GM19397 (cell line): ENCODE measurements around the gene INO80E.

Experiments
- ATAC-seq: cut with Tn5 transposase; IDR thresholded peaks from one replicate; pipeline ENCODE4 v1.9.1; 2021; ENCODE audit warnings: mild to moderate bottlenecking, moderate library complexity; ENCODE audit not compliant: unreplicated experiment

INO80E gene

DNA sequence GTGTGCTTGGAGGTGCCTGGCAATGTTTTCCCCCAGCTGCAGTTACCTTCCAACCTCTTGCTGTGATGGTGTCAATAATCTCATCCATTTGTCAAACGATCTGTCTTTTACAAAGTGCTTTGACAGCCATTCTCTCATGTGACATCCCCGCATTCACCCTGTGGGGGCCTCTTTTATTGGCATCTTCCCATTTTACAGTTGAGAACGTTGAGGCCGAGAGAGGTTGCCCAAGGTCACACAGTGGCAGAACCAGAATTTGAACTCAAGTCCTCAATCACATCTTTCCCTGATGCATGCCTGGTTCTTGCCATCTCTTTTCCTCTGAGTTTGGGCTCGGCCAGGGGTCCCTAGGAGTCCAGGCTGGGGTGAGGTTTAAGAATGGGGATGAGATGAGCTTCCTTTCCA, 20.9 kb upstream of the INO80E start:
- ATAC-seq = no peak

DNA sequence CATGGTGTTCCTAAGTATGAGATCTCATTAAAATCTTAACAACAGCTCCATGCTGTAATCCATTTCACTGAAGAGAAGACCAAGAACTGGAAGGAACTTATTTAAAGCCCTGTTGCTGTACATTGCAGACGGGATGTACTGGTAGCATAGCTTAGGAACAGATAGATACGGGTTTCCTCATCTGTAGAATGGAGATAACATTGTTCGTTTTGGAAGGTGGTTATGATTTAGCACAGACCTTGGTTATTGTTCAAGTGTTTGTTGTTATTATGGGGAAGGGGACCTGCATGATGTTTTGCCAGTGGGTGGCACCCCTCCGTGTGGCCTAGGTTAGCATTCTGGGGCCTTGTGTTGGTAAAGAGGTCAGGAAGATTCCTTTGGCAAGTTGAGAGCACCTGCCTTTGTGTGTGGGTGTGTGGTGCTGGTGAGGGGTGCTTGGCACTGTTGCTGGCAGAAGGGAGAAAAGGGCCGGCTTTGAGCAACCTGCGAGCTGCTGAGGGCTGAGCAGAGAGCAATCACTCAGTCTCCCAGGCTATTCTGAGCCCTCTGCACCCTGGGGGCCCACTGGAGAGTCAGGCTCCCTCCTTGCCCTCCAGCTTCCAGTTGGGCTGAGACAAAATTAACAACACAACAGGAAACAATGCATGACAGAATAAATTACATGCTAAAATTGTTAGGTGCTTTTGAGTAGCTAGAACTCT, 20.1 kb upstream of the INO80E start:
- ATAC-seq = no peak

DNA sequence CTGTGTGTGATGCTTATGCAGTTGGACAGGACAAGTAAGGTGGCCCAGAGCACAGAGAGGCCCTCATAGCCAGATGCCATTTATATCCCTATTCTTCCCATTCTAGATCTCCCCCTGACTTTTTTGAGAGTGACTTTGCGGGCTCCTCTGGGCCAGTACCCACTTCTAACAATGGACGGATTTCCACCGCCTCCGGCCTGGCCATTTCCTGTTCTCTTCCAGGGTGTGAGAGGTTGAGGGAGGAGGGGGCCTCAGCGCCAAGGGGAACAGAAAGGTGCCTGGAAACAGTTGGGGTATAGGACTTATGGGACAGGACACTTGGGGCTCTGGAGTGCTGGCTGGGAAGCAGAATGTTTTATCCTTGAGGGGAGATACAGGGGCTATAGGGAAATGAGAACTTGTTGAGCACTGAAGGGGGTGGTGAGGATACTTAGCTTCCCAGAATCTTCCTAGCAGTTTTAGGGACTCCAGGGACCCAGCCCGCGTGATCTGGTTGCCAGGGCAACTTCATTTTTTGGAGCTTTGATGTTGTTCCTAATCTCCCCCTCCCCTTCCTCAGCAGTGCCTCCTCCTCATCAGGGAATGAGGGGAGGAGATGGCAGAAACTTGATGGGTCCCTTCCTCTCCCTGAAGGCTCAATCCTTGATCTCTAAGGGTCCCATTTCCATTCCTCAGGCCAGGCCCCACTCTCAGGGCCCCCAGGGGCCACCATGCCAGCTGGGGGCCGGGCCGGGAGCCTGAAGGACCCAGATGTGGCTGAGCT, 18.8 kb upstream of the INO80E start:
- no peak for ATAC-seq

DNA sequence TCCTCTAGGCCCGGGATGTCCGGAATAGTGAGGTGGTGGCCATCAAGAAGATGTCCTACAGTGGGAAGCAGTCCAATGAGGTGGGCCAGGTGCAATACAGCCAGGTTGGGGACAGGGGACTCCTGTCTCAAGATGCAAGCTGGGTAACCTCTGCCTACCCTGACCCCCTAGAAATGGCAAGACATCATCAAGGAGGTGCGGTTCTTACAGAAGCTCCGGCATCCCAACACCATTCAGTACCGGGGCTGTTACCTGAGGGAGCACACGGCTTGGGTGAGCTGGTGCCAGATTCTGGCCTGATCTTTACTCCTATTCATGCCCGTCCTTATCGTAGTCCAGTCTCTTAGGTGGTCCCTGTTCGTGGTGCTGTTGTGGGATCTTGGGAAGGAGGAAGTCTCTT, 18.0 kb upstream of the INO80E start:
- ATAC-seq = no peak

DNA sequence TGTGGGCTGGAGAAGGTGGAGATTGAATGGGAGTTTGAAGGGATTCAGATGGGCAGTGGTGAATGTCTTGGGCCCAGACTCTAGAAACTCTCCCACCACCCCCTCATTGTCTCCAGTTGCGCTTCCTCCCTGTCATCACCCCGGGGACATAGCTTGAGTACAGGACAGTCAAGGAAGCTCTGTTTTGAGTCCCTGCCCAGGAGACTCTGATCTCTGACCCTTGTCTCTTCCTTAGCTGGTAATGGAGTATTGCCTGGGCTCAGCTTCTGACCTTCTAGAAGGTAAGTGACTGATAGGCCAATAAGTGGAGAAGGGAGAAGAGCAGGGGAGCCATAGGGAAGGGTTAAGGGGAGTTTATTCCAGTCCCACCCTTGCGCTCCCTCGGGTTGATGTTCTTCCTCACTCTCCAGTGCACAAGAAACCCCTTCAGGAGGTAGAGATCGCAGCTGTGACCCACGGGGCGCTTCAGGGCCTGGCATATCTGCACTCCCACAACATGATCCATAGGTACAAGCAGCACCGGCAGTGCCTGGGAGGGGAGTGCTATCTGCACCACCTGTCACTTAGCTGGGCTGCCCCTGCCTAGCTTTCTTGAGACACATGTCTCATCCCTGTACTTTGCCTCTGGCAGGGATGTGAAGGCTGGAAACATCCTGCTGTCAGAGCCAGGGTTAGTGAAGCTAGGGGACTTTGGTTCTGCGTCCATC, 17.3 kb upstream of the INO80E start:
- ATAC-seq = no peak

DNA sequence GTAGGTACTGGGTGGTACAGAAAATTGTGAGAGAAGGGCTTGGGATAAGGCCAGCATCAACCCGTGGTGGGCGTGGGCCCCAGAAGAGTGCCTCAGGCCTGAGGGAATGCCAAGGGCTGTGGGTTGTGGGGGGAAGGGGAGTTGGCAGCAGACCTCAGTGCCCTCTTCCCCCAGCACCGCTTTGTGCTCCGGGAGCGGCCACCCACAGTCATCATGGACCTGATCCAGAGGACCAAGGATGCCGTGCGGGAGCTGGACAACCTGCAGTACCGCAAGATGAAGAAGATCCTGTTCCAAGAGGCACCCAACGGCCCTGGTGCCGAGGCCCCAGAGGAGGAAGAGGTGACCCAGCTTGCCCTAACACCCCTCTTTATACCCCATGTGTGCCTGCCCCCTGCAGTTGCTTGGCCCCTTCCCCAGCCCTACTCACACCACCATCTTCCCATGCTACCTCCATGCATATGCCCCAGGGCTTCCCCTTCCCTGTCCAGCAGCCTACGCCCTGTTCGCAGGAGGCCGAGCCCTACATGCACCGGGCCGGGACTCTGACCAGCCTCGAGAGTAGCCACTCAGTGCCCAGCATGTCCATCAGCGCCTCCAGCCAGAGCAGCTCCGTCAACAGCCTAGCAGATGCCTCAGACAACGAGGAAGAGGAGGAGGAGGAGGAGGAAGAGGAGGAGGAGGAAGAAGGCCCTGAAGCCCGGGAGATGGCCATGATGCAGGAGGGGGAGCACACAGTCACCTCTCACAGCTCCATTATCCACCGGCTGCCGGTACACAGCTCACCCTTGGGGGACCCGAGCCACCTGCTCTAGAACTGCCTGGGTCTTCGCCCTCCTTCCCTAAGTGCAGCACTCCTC, 13.3 kb upstream of the INO80E start:
- ATAC-seq = no peak

DNA sequence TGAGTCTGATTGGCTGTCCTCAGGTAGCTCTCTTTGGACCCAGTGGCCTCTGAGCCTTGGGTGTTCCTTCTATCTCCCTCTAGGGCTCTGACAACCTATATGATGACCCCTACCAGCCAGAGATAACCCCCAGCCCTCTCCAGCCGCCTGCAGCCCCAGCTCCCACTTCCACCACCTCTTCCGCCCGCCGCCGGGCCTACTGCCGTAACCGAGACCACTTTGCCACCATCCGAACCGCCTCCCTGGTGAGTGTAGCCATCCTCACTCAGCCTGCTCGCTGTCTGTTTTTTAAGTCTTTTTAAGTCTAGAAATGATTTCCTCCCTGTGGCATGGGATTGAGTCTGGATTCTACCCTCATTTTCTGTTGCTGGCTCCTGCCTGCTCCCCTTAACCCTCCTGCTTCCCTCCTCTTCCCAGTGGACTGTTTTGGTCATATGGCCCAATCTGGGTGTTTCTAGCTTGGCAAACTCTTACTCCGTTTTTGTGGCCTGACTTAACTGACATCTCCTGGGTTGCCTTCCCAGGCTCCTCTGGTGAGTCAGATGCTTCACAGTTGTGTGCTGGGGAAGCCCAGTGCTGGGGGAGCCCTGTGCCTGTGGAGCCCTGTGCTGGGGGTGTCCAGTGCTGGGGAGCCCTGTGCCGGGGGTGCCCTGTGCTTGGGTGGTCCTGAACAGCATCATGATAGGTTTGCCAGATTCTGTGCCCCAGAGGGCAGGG, 12.5 kb upstream of the INO80E start:
- ATAC-seq = no peak

DNA sequence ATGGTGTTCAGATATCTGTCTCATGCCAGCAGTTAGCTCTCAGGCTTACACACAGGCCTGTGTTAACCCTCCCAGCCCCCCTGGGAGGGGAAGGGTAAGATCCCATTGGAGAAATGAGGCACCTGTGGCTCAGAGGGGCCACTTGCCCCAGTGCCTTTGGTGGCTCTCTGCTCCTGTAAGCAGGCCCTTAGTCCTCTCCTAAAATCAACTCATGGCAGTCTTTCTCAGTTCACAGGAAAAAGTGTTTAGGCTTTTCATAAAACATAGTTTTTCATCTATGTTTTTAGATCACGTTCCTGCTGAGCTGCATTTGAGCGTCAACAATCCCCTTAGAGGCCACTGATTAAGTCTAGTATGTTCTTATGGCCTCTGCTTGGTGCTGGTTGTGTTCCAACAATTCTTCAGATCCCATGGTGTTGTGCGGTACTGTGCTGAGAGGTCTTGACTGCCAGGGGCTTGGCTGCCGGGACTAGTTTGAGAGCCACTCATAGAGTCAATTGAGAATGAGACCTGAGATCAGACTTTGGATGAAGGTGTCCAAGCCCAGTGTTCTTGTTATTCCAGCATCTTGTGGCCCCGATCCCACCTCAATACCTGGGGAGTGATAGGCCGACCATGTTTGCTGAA, 11.8 kb upstream of the INO80E start:
- no peak for ATAC-seq

DNA sequence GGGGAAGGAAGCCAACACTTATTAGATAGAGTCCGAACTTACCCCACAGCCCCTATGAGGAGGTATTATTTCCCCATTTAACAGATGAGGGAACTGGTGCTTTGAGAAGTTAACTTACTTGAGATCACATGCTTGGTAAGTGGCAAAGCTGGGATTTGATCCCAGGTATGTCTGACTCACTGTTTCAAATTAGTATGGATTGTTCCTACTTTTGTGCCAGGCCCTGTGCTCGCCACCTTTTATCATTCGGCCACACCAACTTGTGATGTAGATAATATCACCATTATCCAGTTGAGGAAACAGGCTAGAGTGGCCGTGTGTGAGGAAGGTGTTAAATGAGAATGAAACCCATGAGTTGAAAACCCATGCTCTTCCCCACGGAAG, 11.3 kb upstream of the INO80E start:
- ATAC-seq = no peak

DNA sequence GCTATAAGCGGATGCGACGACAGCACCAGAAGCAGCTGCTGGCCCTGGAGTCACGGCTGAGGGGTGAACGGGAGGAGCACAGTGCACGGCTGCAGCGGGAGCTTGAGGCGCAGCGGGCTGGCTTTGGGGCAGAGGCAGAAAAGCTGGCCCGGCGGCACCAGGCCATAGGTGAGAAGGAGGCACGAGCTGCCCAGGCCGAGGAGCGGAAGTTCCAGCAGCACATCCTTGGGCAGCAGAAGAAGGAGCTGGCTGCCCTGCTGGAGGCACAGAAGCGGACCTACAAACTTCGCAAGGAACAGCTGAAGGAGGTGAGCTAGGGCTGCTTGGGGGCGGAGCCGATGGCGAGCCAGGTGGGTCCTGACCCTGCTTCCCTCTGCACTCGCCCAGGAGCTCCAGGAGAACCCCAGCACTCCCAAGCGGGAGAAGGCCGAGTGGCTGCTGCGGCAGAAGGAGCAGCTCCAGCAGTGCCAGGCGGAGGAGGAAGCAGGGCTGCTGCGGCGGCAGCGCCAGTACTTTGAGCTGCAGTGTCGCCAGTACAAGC, 10.7 kb upstream of the INO80E start:
- ATAC-seq = no peak

DNA sequence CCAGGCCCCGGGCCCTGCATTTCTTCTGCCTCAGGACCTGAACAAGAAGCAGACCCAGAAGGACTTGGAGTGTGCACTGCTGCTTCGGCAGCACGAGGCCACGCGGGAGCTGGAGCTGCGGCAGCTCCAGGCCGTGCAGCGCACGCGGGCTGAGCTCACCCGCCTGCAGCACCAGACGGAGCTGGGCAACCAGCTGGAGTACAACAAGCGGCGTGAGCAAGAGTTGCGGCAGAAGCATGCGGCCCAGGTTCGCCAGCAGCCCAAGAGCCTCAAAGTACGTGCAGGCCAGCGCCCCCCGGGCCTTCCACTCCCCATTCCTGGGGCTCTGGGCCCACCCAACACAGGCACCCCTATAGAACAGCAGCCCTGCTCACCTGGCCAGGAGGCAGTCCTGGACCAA, 9.8 kb upstream of the INO80E start:
- ATAC-seq = no peak

DNA sequence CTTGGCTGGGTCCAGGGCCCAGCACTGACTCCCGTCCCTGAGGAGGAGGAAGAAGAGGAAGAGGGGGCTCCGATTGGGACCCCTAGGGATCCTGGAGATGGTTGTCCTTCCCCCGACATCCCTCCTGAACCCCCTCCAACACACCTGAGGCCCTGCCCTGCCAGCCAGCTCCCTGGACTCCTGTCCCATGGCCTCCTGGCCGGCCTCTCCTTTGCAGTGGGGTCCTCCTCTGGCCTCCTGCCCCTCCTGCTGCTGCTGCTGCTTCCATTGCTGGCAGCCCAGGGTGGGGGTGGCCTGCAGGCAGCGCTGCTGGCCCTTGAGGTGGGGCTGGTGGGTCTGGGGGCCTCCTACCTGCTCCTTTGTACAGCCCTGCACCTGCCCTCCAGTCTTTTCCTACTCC, 9.1 kb upstream of the INO80E start:
- ATAC-seq = no peak

DNA sequence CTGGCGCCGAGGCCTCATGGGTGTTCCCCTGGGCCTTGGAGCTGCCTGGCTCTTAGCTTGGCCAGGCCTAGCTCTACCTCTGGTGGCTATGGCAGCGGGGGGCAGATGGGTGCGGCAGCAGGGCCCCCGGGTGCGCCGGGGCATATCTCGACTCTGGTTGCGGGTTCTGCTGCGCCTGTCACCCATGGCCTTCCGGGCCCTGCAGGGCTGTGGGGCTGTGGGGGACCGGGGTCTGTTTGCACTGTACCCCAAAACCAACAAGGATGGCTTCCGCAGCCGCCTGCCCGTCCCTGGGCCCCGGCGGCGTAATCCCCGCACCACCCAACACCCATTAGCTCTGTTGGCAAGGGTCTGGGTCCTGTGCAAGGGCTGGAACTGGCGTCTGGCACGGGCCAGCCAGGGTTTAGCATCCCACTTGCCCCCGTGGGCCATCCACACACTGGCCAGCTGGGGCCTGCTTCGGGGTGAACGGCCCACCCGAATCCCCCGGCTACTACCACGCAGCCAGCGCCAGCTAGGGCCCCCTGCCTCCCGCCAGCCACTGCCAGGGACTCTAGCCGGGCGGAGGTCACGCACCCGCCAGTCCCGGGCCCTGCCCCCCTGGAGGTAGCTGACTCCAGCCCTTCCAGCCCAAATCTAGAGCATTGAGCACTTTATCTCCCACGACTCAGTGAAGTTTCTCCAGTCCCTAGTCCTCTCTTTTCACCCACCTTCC, 8.5 kb upstream of the INO80E start:
- no peak for ATAC-seq

DNA sequence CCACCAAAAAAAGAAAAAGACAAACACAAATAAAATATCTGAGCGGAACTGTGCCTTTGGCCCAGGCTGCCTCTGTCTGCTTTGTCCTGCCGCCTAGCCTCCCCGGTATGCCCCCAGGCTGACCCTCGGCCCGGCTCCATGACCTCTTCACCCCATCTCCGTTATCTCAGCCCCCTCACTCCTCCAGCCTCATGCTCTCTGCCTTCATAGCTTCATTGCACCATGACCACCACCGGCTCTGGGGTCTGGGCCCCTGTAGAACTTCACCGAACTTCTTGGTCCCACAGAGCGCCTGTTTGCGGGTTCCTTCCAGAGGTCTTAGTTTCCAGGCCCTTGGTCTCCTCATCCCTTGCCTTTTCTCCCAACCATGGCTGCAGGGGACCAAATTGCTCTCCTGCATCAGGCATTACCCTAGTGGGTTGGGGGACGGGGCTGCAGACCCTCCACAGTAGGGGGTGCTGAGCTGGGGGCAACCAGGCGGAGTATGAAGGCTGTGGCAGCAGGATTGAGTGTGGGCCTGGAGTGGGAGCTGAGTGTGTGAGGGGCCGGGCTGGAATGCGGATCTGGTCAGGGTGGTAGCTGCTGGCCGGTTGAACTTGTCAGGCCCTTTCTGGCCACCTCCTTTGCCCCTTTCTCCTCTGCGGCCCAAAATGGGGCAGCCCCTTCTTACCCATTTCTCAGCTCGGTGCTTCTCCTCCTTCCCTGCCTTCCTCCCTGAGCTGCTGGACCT, 7.5 kb upstream of the INO80E start:
- ATAC-seq = no peak

DNA sequence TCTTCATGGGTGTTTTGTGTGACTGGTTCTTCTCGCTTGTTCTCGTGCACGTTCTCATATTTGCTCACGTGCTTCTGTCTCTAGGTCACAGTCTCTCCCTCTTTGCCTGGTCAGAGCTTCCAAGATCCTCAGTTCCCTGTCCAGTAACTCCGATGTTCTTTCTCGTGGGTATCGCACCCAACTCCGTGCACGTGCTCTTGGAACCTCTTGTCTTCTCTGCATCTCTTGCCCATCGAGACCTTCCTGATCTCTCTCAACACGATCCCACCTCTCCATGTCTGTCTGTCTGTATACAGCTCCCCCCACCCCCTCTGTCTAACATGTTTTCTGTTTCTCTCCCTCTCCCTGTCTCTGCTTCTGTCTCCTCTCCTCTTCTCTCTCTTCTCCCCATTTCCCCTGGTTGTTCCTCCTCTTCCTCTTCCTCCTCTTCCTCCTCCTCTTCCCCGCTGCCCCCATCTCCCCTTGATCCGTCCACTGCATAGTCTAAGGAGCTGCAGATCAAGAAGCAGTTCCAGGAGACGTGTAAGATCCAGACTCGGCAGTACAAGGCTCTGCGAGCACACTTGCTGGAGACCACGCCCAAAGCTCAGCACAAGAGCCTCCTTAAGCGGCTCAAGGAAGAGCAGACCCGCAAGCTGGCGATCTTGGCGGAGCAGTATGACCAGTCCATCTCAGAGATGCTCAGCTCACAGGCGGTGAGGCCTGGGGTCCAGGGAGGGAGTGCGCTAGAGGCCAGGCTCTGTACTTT, 6.8 kb upstream of the INO80E start:
- ATAC-seq = no peak

DNA sequence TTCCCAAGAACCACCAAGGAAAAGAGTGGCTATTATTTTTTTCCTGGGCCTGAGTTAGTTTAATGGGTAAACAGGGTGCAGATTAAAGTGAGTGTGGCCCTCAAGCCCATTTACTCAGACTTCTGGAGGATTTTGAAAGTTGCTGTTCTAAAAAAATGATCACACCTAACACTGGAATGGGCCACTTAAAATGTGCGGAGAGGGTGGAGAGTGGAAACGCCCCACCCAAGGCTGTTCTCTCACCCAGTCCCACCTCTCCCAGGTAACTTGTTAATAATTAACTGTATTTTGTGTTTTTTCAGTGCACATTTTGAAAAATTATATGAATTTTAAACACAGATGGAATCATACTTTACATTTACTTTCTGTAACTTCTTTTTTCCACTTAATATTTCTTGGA, 6.0 kb upstream of the INO80E start:
- ATAC-seq = no peak

DNA sequence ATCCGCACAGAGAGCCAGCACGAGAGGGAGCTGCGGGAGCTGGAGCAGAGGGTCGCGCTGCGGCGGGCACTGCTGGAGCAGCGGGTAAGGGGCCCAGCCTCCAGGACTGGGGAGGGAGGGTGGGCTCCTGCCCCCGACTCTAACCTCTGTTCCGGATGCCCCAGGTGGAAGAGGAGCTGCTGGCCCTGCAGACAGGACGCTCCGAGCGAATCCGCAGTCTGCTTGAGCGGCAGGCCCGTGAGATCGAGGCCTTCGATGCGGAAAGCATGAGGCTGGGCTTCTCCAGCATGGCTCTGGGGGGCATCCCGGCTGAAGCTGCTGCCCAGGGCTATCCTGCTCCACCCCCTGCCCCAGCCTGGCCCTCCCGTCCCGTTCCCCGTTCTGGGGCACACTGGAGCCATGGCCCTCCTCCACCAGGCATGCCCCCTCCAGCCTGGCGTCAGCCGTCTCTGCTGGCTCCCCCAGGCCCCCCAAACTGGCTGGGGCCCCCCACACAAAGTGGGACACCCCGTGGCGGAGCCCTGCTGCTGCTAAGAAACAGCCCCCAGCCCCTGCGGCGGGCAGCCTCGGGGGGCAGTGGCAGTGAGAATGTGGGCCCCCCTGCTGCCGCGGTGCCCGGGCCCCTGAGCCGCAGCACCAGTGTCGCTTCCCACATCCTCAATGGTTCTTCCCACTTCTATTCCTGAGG, 5.0 kb upstream of the INO80E start:
- ATAC-seq = no peak
